ENCODE measurements around the gene ALK. TPM values are rescaled to one million over a fixed set of nuclear protein-coding genes. Genes with fewer than 3 reads are reported as not detected.

The ALK gene
- total and polyA plus RNA-seq, 2 donors (not counting 1 experiment from before 2014, with no cell fraction given), result not detected

DNA sequence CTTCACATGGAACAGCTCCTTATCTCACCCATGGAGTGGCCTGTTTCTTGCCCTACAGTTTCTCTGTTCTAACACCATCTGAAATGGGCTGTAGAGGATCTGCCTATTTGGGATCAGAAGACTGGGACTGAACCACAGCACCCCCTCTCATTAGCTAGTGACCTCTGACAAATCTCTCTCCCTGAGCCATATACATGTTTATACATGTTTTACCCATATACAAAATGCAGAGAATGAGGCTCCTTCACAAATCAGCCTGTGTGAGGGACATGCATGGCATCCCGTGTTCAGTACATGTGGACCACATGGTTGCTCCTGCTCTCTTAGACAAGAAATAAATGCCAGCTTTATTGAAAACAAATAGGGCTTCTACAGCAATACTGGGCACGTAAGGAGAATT lies 282.7 kb downstream of the ALK start:
- Mint-ChIP-seq H3K27me3 (peaks cover 10% of the 10 kb centered on the region), H3K4me3 (no peak overlapping the region), H3K27ac (no peak overlapping the region), H3K4me1 (no peaks in the 10 kb centered on the region), H3K9me3 (ENCODE audit: insufficient read depth) (no peaks in the 10 kb centered on the region)
- Histone ChIP-seq H3K9me3 (ENCODE audit: control extremely low read depth in 1 of 3, control insufficient read depth in 2 of 3, insufficient read depth in 1 of 3, low read length in 2 of 3) (no peaks in the 10 kb centered on the region), H3K27me3 (replicated peaks in 1 of 4; ENCODE audit: control extremely low read depth in 1 of 4, control insufficient read depth in 3 of 4, insufficient read depth in 4 of 4, low read length in 3 of 4) (peaks cover 0 to 4% (median 0%) of the 10 kb centered on the region in 4 experiments), H2AFZ (ENCODE audit: insufficient read depth, low read depth, low read length, poor library complexity, severe bottlenecking) (no peak overlapping the region), H3K4me1 (ENCODE audit: control insufficient read depth in 2 of 2, insufficient read depth in 2 of 2, low read length in 2 of 2) (no peaks in the 10 kb centered on the region), H3K4me3 (ENCODE audit: control extremely low read depth in 1 of 5, extremely low read depth in 1 of 5, insufficient read depth in 1 of 5, low read depth in 2 of 5, low read length in 4 of 5) (no peak overlapping the region), H3K9ac (ENCODE audit: low read length) (no peak overlapping the region), H4K20me1 (ENCODE audit: control insufficient read depth, insufficient read depth, low read length, poor library complexity, severe bottlenecking) (no peaks in the 10 kb centered on the region), H3K36me3 (replicated peaks in 1 of 2; ENCODE audit: control extremely low read depth in 1 of 2, control insufficient read depth in 1 of 2, extremely low read depth in 1 of 2, insufficient read depth in 2 of 2, low read length in 1 of 2) (no peaks in the 10 kb centered on the region), H3K27ac (ENCODE audit: low read length in 2 of 2) (no peak overlapping the region), H3K79me2 (ENCODE audit: control insufficient read depth, insufficient read depth, low read length) (no peaks in the 10 kb centered on the region), H3K4me2 (replicated peaks; ENCODE audit: low read depth, low read length, poor library complexity, severe bottlenecking) (no peak overlapping the region)
- intact Hi-C loops (cut with micrococcal nuclease), result no loop called here
- DNase-seq, result no peak
- CTCF ChIA-PET, result no interaction called here
- WGBS (ENCODE audit: insufficient coverage), result no CpG with 5 or more reads among the region's 2 CpGs
- no peak for ATAC-seq (ENCODE audit: low read depth)
- POLR2A ChIA-PET, result no interaction called here
- no peak for TF ChIP-seq EZH2 (IDR thresholded peaks at IDR 0.05; ENCODE audit: borderline replicate concordance, insufficient read depth, low read depth, low read length, poor library complexity, severe bottlenecking)
- TF ChIP-seq, protein P1, sequence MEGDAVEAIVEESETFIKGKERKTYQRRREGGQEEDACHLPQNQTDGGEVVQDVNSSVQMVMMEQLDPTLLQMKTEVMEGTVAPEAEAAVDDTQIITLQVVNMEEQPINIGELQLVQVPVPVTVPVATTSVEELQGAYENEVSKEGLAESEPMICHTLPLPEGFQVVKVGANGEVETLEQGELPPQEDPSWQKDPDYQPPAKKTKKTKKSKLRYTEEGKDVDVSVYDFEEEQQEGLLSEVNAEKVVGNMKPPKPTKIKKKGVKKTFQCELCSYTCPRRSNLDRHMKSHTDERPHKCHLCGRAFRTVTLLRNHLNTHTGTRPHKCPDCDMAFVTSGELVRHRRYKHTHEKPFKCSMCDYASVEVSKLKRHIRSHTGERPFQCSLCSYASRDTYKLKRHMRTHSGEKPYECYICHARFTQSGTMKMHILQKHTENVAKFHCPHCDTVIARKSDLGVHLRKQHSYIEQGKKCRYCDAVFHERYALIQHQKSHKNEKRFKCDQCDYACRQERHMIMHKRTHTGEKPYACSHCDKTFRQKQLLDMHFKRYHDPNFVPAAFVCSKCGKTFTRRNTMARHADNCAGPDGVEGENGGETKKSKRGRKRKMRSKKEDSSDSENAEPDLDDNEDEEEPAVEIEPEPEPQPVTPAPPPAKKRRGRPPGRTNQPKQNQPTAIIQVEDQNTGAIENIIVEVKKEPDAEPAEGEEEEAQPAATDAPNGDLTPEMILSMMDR (IDR thresholded peaks at IDR 0.05), result no peak

- Histone ChIP-seq H2AFZ (ENCODE audit: insufficient read depth, low read depth, low read length, poor library complexity, severe bottlenecking) (no peak overlapping the region), H4K20me1 (ENCODE audit: control insufficient read depth, insufficient read depth, low read length, poor library complexity, severe bottlenecking) (no peaks in the 10 kb centered on the region), H3K4me1 (ENCODE audit: control insufficient read depth in 2 of 2, insufficient read depth in 2 of 2, low read length in 2 of 2) (no peaks in the 10 kb centered on the region), H3K4me2 (replicated peaks; ENCODE audit: low read depth, low read length, poor library complexity, severe bottlenecking) (no peak overlapping the region), H3K27me3 (replicated peaks in 1 of 4; ENCODE audit: control extremely low read depth in 1 of 4, control insufficient read depth in 3 of 4, insufficient read depth in 4 of 4, low read length in 3 of 4) (peaks cover 0 to 4% (median 0%) of the 10 kb centered on the region in 4 experiments), H3K79me2 (ENCODE audit: control insufficient read depth, insufficient read depth, low read length) (no peaks in the 10 kb centered on the region), H3K9ac (ENCODE audit: low read length) (no peak overlapping the region), H3K4me3 (ENCODE audit: control extremely low read depth in 1 of 5, extremely low read depth in 1 of 5, insufficient read depth in 1 of 5, low read depth in 2 of 5, low read length in 4 of 5) (no peak overlapping the region), H3K36me3 (replicated peaks in 1 of 2; ENCODE audit: control extremely low read depth in 1 of 2, control insufficient read depth in 1 of 2, extremely low read depth in 1 of 2, insufficient read depth in 2 of 2, low read length in 1 of 2) (no peaks in the 10 kb centered on the region), H3K9me3 (ENCODE audit: control extremely low read depth in 1 of 3, control insufficient read depth in 2 of 3, insufficient read depth in 1 of 3, low read length in 2 of 3) (no peaks in the 10 kb centered on the region), H3K27ac (ENCODE audit: low read length in 2 of 2) (no peak overlapping the region)
- TF ChIP-seq, protein P1 (IDR thresholded peaks at IDR 0.05), result no peak
- TF ChIP-seq EZH2 (IDR thresholded peaks at IDR 0.05; ENCODE audit: borderline replicate concordance, insufficient read depth, low read depth, low read length, poor library complexity, severe bottlenecking), result no peak
- intact Hi-C loops (cut with micrococcal nuclease), result no loop called here
- no CpG with 5 or more reads among the region's 1 CpG for WGBS (ENCODE audit: insufficient coverage)
- Mint-ChIP-seq H3K4me3 (no peak overlapping the region), H3K9me3 (ENCODE audit: insufficient read depth) (no peaks in the 10 kb centered on the region), H3K27me3 (peaks cover 11% of the 10 kb centered on the region), H3K4me1 (no peaks in the 10 kb centered on the region), H3K27ac (no peak overlapping the region)
- no peak for ATAC-seq (ENCODE audit: low read depth)
- POLR2A ChIA-PET, result no interaction called here
- CTCF ChIA-PET, result no interaction called here
- no peak for DNase-seq
Measured at GRCh38 chr2:29634916-29635315, 286.5 kb downstream of the ALK start.
